ENCODE data around the gene NLE1.
A peak's percentile ranks its signal among the peaks of the same experiment; 100 is the strongest.
"Not testable (repeated sequence)": the region's sequence is repeated elsewhere in the genome, so short reads cannot be mapped to it uniquely, and the experiment has no call there.

NLE1 gene

GRCh38 chr17:35129154-35129972 is 12.7 kb downstream of the NLE1 start:
- DNase-seq (ENCODE audit: low read depth in 2 of 2), result no peak

GRCh38 chr17:35127751-35128514 is 14.2 kb downstream of the NLE1 start:
- no peak for DNase-seq (ENCODE audit: low read depth in 2 of 2)

- DNase-seq (ENCODE audit: low read depth in 2 of 2), result no peak
Observed at GRCh38 chr17:35121315-35121714, 20.8 kb downstream of the NLE1 start, which contains the start of gene FNDC8. FNDC8 (plus strand) TSS chr17:35121615; CDS start chr17:35121694, 79 bp downstream.

DNA sequence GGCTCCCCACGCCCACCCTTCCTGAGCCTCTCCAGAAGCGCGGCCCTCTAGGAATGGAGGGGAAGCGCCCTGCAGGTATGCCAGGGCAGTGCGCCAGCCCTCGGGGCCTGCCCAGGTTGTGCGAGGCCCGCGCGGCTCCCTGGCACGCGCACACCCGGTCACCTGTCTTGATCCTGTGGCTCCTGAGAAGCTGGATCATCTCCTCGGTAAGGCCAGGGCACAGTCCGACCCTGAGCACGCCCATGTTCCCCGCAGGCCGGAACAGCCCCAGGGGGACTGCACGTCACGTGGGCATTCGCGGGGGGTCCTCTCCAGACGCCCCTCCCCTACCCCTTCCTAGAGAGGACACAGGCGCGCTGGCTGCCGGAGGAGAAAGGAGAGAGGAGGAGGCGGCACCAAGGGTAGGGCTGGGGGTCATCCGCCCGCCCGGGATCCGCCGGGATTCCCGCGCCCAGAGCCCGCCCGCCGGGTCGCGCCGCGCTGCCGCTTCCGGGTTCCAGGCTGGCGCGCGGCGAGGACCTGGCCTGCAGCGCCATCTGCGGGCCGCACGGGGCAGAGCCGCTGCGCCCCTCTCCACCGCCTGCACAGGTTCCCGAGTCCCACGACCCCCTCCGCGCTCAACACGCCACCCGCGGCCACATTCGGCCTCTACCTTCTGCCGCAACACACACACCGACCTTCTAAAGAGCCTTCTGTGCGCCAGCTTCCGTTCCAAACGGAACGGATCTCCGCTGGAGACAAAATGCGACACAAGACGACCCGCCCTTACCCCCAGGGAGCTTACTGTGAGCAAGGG is 22.5 kb downstream of the NLE1 start, which contains the start of gene RAD51D:
TSS of gene RAD51D (minus strand) at position 491 of the 796 bp plus-strand sequence. CDS start at position 244, 247 bp downstream.
- DNase-seq (ENCODE audit: low read depth in 2 of 2), result peak; percentile 68 to 75

DNA sequence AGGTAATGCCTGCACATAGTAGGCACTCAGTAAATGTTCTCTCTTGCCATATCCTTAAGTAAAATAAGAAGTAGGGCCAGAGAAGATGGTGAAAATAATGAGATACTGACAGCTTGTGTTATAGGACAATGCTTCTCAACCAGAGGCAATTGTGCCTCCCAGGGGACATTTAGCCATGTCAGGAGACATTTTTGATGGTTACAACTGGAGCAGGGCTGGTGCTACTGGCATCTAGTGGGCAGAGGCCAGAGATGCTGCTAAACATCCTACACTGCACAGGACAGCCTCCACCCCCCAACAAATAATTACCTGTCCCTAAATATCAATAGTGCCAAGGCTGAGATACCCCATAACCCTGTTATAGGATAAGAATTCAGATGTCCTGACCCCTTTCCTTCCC is 24.1 kb downstream of the NLE1 start:
- DNase-seq (ENCODE audit: low read depth in 2 of 2), result no peak

- no peak for DNase-seq (ENCODE audit: low read depth in 2 of 2)
Observed at GRCh38 chr17:35116845-35117244, 25.3 kb downstream of the NLE1 start.

DNA sequence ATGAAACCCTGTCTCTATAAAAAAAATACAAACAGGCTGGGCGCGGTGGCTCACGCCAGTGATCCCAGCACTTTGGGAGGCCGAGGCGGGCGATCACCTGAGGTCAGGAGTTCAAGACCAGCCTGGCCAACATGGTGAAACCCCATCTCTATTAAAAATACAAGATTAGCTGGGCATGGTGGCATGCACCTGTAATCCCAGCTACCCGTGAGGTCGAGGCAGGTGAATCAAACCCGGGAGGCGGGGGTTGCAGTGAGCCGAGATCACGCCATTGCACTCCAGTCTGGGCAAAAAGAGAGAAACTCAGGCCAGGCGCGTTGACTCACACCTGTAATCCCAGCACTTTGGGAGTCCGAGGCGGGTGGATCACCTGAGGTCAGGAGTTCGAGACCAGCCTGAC is 31.3 kb downstream of the NLE1 start:
- DNase-seq (ENCODE audit: low read depth in 2 of 2), result not testable (repeated sequence)

GRCh38 chr17:35104844-35105450 is 37.2 kb downstream of the NLE1 start:
- DNase-seq (ENCODE audit: low read depth in 2 of 2), result no peak

GRCh38 chr17:35103271-35103670 is 38.8 kb downstream of the NLE1 start:
- DNase-seq (ENCODE audit: low read depth in 2 of 2), result no peak

DNA sequence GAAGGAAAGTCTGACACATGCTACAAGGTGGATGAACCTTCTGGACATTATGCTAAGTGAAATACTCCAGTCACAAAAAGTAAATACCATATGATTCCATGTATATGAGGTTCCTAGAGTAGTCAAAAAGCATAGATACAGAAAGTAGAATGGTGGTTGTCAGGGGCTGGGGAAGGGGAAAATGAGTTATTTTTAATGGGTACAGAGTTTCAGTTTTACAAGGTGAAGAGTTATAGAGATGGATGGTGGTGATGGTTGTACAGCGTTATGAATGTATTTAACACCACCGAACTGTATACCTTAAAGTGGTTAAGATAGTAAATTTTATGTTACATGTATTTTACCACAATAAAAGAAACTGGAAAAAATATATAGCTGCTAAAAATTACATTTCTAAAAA is 40.4 kb downstream of the NLE1 start:
- DNase-seq (ENCODE audit: low read depth in 2 of 2), result no peak

GRCh38 chr17:35101036-35101435 is 41.1 kb downstream of the NLE1 start:
- no peak for DNase-seq (ENCODE audit: low read depth in 2 of 2)

GRCh38 chr17:35099908-35100307 is 42.2 kb downstream of the NLE1 start:
- DNase-seq (ENCODE audit: low read depth in 2 of 2), result no peak

- no peak for DNase-seq (ENCODE audit: low read depth in 2 of 2)
Observed at GRCh38 chr17:35097776-35098175, 44.3 kb downstream of the NLE1 start.

DNA sequence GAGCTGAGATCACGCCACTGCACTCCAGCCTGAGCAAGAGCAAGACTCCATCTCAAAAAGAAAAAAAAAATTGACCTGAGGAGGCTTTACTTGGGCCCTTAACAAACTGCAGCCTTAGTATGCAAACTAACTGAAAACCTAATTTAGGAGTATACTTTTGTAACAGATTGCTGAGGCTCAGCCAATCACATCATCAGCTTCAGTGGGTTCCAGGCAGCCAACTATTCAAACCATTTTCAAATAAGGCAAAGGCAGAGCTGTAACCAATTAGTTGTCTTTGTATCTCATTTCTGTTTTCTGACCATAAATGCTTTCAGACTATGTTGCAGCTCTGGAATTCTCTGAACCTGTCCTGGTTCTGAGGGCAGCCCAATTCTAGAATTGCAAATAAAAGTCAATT is 46.4 kb downstream of the NLE1 start:
- no peak for DNase-seq (ENCODE audit: low read depth in 2 of 2)

GRCh38 chr17:35094902-35095301 is 47.2 kb downstream of the NLE1 start:
- DNase-seq (ENCODE audit: low read depth in 2 of 2), result no peak

- not testable (repeated sequence) for DNase-seq (ENCODE audit: low read depth in 2 of 2)
Observed at GRCh38 chr17:35090707-35091106, 51.4 kb downstream of the NLE1 start.

- peak; percentile 32 to 50 for DNase-seq (ENCODE audit: low read depth in 2 of 2)
Observed at GRCh38 chr17:35089586-35090296, 52.4 kb downstream of the NLE1 start.

GRCh38 chr17:35088881-35089585 is 53.1 kb downstream of the NLE1 start:
- peak; percentile 88 to 93 for DNase-seq (ENCODE audit: low read depth in 2 of 2)

DNA sequence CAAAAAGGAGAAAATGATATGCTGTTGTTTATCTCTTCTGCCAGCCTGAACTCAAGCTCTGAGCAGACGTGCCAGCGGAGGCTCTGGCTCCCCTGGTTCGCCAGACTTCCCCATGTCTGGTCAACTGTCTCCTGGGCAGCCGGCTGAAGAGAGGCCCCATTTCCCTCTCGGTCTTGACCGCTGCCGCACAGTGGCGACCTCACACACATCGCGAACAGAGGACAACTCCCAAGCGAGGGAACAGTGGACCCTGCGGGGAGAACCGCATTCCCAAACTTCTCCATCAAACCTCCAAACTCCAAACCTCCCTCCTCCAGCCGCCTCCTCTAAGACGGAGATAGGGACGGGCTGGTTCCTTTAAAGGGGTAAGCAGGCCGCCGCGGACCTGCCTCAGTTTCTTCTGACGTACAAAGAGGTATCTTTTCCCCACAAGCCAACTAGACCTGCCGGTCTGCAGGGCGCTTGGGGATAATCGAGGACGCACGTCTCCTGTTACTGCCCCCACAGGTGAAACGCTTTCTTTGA is 53.7 kb downstream of the NLE1 start:
- DNase-seq (ENCODE audit: low read depth in 2 of 2), result peak in 1 of 2 donors; percentile 9
